NCI-H446 (cell line): ENCODE data around the gene SNTG2.

ENCODE experiments used
- DNase-seq, 2 experiments: peaks; one replicate each; lab custom pipeline; 2025; lab: John Stamatoyannopoulos, UW

SNTG2 gene

DNA sequence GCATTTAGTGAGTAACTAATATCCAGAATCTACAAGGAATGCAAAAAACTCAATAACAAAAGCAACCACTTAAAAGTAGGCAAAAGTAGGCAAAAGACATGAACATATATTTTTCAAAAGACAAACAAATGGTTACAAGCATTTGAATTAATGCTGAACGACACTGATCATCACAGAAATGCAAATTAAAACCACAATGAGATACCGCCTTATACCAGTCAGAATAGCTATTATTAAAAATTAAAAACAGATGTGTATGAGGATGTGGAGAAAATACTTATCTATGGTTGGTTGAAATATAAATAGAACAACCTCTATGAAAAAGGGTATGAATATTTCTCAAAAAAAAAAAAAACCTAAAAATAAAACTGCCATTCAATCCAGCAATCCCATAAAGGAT is 51.7 kb downstream of the SNTG2 start:
- DNase-seq = no peak

DNA sequence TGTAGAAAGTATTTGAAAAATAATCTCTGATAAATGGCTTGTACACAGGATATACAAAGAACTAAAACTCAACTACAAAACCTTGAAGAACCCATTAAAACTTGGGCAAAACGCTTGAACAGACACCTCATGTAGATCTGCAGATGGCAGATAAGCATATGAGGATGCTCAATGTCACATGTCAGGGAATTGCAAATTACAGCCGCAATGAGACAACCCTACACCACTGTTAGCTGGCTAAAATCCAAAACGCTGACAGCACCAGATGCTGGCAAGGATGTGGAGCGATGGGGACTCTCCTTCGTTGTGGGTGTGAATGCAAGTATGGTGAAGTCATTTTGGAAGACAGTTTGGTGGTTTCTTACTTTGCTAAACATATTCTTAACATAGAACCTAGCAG is 53.7 kb downstream of the SNTG2 start:
- DNase-seq = no peak

DNA sequence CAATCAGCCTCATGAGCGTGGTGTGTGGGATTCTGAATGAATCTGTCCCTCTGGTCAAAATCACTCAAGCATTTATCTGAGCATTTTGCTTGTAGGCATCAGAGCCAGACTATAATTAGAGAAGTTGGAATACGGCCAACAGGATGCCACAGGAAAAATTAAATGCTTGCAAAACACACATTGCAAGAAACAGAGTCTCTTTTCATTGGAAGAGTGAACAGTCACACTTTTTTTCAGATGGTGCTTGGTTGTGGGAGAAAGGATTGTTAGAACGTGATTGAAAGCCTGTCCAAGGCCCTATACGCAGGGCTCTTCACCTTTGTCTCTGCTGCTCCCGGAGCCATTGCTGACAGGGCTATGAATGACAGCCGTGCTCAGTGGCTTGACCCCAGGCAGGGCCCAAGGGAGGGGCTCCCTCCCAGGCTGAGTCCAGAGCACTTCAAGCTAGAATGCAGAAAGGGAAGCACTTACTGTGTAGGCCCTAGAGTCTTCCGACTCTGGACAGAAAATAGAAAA is 59.8 kb downstream of the SNTG2 start:
- no peak for DNase-seq

DNA sequence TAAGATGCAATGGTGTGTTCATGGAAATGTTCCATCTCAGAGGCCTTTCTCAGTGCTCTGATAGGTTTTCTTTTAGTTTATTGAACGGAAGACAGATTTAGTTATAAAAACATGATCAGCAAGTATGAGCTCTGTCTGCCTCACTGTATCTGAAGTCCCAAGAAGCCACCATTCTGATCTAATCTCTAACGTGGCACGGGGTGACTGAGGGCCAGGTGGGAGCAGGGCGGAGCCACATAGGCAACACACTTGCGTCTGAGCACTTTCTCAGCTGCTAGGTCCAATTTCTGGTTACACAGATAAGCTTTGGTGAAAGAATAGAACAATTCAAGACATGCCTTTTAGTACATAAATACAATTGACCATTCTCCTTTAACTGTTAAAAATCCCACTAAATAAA is 60.4 kb downstream of the SNTG2 start:
- DNase-seq = no peak

DNA sequence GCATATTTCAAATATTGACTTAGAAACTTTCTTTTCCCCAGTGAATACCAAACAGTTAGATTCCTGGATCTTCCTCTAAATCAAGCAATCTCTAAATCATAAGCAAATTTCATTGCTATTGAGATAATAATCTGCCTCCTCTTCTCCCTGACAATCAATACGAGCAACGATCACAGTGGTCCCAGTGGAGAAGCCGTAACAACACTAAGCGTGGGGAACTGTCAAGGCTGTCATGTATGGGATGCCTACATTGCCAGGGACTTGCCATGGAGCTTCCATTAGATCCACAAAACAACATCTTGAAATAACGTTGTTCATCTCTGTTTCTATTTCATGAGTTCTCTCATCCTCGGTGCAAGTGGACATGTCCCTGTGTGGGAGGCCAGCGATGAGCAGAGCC is 61.3 kb downstream of the SNTG2 start:
- DNase-seq = no peak

DNA sequence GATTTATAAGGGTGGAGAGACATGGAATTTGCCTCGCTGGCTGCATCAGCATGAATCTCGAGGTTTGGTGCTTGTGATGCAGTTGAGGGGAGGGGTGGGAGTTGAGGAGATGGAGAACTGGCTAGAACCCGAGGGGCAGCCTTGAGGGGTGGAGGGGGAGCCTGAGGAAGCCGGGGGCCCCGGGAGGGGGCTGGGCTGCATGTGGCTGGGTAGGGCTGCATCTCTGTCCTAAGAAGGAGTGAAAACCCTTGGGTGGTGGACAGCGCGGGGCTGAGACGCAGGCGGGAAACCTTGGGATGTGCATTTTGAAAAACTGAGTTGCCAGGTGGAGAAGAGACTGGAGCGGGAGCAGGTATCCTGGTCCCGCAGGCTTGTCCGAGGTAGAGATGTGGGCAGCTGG is 64.2 kb downstream of the SNTG2 start:
- DNase-seq = no peak

DNA sequence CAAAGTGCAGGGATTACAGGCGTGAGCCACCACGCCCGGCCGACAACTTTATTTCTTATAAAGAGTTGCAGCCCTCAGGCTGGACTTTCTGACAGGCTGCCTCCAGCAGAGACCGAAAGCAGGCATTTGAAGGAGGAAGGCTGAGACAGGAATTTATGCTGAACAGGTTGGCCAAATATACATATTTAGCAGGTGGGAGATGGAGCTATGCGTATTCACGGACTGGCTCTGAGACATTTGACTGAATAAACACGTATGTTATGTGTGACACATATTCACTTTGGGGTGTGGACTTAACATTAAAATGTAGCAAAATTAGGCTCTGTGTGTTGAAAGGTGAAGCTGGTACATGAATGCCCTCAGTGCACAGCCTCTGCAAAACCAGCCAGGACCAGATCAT is 65.9 kb downstream of the SNTG2 start:
- DNase-seq = no peak

DNA sequence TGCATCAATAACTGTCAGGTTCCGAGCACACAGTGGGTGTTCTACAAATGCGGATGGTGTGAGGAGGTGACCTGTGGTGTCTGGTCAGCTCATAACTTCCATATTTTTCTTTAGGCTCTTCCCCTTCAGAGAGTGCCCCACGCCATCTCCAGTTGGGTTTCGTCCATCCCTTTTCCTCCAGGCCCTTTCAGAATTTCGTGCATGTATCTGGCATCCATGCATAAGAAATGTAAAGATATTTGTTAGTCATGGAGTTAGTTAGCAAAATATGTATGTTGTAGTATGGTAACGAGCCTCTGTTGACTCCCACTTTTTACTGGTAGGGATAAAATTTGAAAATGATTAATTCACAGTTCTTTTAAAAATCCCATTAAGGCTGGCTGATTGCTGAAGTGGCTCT is 67.2 kb downstream of the SNTG2 start:
- DNase-seq = no peak

DNA sequence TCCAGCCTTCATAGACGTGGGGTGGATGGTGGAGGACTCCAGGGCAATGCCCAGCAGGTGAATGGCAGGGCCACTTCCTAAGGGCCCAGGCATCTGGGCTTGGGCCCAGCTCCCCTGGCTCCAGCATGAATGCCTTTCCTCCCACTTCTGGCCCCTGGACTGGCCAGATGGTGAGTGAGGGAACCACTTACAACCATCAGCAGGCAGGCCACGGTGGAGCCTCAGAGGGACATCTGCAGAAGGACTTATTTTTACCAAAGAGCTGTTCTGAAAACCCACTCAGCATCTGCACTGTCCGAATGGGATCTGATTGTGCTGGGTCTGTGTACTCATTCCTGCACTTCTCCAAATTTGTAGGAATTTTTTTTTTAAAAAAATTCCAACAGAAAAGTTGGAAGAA is 69.6 kb downstream of the SNTG2 start:
- no peak for DNase-seq

DNA sequence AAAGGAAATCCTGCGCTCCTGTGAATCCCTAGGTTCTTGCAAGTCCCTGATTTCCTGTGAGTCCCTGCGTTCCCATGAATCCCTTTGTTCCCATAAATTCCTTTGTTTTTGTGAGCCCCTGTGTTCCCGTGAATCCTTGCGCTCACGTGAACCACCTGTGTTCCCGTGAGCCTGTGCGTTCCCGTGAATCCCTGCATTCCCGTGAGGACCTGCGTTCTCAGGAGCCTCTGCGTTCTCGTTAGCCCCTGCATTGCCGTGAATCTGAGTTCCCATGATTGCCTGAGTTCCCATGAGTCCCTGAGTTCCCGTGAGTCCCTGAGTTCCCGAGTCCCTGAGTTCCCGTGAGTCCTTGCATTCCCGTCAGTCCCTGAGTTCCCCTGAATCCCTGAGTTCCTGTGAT is 71.5 kb downstream of the SNTG2 start:
- DNase-seq = no peak

DNA sequence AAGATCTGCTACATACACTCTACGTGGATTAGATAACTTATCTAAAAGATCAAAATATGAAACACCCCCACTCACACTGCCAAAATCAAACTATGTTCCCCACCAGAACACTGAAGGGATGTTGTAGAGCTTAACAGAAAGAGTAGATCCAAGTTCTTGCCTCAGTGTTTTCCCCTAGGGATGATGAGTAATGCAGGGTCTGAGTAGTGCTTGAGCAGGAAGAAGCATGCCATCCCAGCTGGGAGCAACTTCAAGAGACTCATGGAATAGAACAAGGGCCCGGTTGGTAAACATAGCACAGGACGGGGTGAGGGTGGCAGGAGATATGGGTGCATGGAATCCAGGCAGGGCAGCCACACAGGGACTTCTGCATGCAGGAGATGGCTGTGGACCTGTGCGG is 74.3 kb downstream of the SNTG2 start:
- no peak for DNase-seq

DNA sequence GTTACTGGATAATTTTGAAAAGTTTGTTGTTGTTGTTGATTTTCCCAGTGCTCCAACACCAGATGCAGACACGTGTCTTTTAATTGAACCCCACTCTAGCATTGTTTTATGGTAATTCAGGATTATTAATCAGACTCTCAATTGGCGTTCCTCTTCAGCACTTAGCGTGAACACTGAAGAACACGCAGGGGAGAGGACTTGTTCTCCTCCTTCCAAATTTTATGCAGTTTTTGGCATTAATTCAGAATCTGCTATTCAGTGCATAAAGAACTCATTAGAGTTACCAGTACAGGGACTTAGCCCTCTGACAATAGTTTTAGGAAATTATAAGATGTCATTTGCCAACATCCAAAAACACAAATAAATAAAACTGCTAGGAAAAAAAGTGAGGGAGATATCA is 75.5 kb downstream of the SNTG2 start:
- no peak for DNase-seq

DNA sequence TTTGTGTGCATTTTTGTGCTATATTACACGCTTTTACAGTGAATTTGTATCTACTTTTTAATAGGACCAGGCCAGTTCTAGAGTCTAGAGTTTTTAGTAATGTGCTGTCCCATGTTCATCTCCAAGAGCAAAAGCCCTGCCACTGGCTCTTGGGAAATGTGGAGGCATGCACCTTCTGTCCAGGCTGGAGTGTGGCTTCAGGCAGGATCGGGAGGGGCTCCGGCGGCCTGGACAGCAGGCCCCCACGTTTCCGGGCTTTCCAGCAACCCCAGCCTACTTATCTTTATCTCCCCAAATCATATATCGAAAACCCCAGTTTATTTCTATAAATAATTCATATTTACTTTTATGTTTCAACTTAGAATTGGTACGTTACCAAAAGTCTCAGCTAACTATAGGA is 78.2 kb downstream of the SNTG2 start:
- DNase-seq = no peak

DNA sequence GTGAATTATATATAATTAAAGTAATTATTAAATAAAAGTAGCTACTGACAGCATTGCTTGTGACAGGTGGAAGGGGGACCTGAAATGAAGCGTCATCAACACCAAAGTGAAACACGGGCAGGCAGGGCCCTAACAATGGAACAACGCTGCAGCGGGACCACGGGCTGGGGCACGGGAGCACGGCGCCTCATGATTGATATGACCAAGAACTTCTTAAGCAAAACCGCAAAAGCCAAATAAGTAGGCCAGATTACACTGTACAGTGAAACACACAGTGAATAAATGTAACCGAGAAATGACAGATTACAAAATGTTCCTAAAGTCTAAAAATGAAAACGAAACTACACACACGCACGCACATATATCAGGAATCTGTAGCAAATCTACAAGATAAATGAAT is 81.4 kb downstream of the SNTG2 start:
- no peak for DNase-seq

DNA sequence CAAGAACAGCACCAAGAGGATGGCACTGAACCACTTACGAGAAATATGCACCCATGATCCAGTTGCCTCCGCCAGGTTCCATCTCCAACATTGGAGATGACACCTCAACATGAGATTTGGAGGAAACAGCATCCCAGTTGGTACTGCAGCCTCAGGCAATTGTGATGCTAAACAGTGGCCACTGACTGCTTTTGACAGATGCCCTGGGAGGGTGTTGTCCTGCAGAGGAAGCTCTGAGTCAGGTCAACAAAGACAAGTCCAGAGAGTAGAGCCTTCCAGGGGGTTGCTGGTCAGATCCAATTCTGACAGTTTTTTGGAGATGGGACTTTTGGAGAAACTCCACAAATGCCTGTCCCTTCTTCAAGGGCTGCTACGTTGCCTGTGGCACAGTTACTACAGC is 82.4 kb downstream of the SNTG2 start:
- DNase-seq = no peak

DNA sequence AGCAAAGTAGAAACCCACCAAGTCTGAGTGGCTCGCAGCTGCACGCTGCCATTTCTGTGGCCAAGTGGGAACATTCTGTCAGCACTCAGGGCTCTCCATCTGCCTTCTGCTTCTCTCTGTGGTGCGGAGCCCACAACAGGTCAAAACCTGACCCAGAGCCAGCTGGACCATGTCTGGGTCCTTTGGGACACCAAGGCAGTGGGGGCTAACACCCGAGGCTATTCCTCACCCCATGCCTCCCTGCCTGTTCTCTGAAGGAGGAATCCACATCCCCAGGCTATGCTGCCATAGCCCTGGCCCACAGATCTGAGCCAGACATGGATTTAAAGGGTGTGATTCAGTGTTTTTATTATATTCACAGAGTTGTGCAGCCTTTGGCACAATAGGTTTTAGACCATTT is 86.4 kb downstream of the SNTG2 start:
- no peak for DNase-seq

DNA sequence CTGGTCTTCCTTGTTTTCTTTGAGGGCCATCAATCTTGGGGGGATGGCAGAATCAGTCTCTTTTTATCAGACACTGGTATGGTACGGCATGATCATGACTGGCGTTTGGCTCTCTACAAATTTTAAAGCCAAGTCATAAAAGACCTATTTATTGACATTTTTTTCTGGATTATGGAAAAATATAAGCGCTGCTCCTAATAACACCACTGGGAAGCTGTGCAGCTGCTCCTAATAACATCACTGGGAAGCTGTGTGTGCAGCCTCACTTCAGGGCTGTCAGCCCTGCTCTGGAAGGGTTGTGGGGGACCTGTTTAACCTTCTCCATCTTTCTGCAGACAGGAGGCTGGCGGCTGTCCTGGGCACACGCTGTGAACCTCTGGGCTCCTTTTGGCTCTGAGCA is 88.9 kb downstream of the SNTG2 start:
- DNase-seq = no peak

DNA sequence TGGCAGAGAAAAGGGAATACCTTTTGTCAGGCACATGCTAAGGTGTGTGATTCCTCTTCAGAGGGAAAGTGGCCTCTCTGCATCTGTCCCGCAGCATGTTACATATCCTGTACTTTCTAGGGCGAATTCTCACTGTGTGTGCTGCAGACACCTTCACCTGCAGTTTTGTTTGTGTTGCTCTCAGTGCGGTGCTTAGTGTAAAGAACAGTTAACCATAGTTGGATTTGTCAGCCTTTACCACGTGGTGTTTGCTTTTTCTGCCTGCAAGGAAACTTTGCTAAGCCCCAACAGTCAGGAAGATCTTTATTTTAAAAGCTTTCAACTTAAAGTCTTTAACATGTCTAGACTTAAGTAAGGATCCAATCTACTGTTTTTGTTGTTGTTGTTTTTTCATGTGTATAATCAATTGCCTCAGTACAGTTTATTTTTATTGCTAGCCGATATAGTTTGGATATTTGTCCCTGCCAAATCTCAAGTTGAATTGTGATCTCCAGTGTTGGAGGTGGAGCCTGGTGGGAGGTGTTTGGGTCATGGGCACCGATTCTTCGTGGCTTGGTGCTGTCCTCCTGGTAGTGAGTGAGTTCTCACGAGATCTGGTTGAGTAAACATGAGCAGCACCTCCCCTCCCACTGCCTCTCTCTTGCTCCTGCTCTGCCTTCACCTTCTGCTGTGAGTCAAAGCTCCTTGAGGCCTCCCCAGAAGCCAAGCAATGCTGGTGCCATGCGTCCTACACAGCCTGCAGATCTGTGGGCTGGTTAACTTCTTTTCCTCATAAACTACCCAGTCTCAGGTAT is 90.6 kb downstream of the SNTG2 start:
- DNase-seq = no peak

DNA sequence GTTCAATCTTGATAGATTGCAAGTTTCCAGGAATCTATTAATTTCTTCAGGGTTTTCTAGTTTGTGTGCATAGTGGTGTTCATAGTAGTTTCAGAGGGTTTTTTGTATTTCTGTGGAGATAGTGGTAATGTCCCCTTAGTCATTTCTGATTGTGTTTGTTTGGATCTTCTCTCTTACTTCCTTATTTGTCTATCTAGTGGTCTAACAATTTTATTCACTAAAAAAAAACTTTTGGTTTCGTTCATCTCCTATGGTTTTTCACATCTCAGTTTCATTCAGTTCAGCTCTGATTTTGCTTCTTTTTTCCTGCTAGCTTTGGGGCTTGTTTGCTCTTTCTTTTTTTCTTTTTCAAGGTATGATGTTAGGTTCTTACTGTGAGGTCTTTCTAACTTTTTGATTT is 94.5 kb downstream of the SNTG2 start:
- DNase-seq = no peak

DNA sequence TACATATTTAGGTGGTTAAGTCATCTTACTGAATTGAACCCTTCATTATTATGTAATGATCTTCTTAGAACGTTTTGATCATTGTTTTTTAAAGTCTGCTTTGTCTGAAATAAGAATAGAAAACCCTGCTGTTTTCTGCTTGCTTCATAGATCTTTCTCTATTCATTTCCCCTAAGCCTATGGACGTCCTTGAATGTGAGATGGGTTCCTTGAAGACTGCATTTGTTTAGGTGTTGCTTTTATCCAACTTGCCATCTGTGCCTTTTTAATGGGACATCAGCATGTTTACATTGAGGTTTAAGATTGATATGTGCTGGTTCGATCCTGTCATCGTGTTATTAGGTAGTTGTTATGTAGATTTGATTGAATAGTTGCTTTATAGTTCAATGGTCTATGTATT is 95.4 kb downstream of the SNTG2 start:
- DNase-seq = no peak

DNA sequence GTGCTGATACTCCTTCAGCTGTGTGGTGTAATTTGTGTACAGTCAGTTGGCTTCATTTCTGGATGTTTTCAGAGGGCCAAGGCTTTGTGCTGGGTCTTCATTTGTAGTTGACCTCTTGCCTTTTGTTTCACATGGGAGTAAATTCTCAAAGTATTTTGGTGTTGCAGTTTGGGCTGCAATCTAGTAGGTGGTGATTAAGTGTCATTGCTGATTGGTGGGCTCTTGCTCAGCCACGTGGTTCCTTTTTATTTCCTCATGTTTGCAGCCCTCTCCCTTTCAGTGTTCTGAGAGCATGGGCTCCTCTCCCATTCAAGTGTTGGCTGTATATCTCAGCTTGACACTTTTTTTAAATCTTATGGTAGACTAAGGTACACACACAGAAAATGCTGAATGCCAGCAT is 96.8 kb downstream of the SNTG2 start:
- DNase-seq = no peak

DNA sequence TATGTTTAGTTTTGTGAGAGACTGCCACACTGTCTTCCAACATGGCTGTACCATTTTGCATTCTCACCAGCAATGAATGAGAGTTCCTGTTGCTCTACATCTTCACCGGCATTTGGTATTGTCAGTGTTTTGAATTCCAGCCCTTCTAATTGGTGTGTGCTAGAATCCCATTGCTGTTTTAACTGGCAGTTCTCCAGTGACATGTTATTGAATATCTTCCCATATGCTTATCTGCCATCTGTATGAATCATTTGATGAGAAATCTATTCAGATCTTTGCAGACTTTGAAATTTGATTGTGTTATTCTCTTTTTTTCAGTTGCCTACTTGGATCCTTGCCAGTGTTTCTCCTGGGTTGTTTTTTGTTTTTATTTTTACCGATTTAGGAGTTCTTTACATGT is 99.0 kb downstream of the SNTG2 start:
- no peak for DNase-seq

DNA sequence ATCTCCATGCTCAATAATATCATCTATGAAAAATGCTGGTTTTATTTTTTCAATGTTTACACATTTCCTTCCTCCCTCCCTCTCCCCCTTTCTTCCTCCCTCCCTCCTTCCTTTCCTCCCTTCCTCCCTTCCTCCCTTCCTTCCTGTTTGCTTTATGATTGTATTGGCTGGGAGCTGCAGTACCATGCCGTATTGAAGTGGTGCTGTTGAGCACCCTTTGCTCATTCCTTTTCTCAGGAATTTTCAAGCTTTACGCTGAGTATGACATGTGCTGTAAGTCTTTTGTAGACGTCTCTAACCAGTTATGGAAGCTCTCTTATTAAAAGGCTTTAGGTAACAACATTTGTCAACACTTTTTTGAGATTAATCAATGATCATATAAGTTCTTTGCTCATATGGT is 100.4 kb downstream of the SNTG2 start:
- DNase-seq = no peak

DNA sequence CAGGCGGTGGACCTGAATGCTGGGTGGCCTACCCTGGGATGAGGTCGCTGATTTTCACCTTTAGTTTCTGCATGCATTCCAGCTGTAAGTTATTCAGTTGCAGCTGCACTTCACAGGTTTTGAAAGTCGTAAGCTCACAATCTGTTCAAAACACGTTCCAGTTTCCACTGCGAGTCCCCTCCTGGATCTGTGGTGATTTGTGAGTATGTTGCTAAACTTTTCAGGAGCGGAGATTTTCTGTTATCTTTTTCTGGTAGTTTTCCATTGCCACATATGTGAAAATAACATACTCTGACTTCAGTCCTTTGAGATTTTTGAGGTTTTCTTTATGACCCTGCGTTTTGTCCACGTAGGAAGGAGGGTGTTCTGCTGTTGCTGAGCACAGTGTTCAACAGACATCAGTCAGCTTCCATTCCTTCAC is 102.1 kb downstream of the SNTG2 start:
- no peak for DNase-seq
